GM18511 (cell line): ENCODE measurements around the gene MEFV.
"Not testable (repeated sequence)": the region's sequence is repeated elsewhere in the genome, so short reads cannot be mapped to it uniquely, and the experiment has no call there.

Source experiments
- ATAC-seq: cut with Tn5 transposase; IDR thresholded peaks from one replicate; pipeline ENCODE4 v1.9.1; 2021; ENCODE audit warnings: mild to moderate bottlenecking, moderate library complexity; ENCODE audit not compliant: unreplicated experiment

MEFV gene, protein sequence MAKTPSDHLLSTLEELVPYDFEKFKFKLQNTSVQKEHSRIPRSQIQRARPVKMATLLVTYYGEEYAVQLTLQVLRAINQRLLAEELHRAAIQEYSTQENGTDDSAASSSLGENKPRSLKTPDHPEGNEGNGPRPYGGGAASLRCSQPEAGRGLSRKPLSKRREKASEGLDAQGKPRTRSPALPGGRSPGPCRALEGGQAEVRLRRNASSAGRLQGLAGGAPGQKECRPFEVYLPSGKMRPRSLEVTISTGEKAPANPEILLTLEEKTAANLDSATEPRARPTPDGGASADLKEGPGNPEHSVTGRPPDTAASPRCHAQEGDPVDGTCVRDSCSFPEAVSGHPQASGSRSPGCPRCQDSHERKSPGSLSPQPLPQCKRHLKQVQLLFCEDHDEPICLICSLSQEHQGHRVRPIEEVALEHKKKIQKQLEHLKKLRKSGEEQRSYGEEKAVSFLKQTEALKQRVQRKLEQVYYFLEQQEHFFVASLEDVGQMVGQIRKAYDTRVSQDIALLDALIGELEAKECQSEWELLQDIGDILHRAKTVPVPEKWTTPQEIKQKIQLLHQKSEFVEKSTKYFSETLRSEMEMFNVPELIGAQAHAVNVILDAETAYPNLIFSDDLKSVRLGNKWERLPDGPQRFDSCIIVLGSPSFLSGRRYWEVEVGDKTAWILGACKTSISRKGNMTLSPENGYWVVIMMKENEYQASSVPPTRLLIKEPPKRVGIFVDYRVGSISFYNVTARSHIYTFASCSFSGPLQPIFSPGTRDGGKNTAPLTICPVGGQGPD

DNA sequence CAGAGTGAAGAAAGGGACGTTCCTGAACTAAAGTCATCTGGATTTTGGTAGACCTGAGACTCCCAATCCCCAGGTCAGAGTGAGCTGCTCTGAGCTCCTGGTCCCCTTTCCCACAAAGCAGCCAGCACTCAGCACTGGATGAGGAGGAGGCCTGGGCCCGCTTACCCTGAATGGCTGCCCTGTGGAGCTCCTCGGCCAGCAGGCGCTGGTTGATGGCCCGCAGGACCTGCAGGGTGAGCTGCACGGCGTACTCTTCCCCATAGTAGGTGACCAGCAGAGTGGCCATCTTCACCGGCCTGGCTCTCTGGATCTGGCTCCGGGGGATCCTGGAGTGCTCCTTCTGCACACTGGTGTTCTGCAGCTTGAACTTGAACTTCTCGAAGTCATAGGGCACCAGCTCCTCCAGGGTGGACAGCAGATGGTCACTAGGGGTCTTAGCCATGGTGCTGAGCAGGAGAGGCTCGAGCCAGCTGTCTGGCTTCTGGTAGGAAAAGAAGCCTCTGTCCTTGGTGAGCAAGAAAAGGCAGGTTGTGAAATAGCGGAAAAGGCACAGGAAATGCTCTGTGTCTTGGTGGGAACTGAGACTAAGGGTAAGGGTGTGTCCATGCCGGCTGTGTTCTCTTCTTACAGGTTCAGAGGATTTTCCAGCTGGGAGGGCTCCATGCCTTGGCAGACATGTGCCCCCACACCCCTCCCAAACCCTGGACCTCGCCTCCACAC, at the start of gene MEFV:
TSS of gene MEFV (minus strand) at position 488 of the 720 bp plus-strand sequence. CDS start at position 442, 46 bp downstream.
- no peak for ATAC-seq

DNA sequence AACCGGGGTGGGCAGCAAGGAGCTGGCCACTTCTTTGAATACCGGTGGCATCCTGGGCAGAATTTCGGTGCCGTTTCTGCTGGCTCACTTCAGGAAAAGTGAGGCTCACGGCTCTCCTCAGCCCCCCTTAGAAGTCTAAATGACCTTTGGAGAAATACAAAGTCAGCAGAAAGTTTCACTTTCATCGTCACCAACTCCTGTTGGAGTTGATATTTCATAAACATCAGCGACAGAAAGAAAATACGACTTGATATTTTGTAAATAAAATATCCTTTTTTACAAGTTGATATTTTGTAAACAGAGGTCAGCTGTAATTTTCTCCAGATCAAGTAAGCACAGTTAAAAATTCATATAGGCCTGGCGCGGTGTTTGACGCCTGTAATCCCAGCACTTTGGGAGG, 49.6 kb upstream of the MEFV start:
- no peak for ATAC-seq

DNA sequence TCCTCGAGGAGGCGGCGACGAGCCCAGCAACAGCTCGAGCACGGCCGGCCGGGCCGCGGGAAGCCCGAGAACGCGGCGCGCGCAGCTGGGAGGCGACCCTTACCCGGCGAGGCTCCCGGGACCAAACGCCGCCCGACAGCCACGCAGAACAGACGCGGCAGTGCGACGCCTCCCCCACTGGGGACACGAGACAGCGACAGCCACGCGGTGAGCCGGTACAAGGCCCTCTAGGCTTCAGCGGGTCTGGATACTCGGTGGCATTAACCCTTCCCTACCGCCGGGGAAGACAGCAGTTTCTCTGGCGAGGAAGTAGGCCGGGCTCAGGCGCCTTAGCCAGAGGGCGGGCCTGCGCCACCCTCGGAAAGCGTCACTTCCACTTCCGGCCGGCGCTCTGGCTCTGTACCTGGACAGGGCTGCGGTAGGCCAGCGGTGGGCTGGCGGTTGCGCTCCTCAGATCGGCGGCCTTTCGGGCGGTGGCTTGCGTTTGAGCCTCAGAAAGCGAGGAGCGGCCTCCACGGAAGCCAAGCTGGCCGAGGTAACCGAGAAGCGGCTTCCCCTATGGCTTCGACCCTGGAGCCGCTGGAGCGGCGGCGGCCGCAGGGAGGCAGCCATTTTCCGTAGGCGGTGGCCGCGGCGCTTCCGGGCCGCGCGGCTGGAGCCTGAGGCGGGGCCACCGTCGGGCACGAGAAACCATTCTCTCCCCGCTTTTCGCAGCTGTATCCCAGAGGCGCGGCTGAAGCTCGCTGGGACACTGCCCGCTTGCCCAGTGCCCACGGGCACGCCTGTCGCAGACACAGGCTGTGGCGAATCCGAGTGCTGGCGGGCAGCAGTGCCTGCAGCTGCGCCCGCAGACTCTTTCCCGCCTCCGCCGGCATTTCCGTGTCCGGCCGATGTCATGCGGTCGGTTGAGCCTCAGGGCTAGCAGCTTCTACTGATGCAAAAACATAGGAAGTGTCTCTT, 49.0 kb upstream of the MEFV start, which contains the start of the genes TIGD7 and ZNF75A:
TSS of gene TIGD7 (minus strand) at position 322 of the 960 bp plus-strand sequence. CDS start 4,816 bp downstream, outside the sequence.
TSS of gene ZNF75A (plus strand) at position 389 of the 960 bp plus-strand sequence. CDS start 2,932 bp downstream, outside the sequence.
- peak; percentile 98 for ATAC-seq

DNA sequence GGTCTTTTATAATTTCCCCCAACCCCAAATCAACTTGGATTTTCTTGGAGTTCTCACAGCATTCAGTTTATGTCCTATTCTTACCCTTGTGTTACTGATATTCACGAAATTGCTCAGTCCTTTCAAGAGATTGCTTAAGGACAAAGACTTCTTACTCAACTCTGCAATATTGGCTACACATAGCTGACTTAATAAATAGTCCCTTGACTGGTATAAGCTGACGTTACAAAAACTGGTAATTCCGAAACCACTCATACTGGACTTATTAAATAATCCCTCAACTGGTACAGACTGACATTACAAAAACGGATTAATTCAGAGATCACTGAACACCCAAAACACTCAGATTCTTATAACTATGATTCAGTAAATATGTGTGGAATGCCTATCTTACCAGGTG, 47.9 kb upstream of the MEFV start:
- no peak for ATAC-seq

DNA sequence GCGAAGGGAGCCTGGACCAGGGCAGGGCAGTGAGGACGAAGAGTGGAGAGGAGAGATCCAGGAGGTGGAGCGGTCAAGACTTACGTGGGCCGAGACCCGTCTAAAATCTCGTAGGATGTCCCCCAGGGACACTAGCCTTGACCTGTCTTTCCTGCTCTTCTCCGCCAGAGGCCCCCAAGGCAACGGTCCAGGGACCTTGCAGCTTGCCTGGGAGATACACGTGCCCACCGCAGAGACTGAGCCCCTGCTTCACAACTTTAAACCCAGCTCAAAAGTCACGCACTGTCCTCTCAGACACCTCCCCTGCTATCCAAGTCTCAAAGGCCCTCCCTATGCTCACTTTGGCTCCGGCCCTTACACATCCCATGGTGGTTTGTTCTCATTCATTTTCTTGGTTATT, 39.4 kb upstream of the MEFV start:
- ATAC-seq: no peak

DNA sequence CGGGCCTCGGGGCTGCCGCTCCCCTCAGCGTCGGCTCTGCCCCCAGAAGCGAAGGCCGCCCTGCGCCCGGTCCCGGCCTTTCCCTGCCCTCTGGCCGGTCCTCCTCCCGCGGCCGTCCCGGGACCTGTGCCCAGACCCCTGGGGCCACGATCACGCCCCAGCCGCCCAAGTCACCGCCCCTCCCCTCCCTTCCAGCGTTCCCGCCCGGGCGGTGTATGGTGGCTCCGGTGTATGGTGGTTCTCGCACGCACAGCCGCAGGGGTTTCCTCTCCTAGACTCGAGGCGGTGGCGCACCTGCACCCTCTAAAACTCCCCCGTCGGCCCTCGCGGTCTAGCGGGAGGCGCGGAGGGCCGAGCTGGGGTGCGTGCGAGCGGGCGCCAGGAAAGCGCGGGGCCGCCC, 38.8 kb upstream of the MEFV start:
- ATAC-seq: no peak

DNA sequence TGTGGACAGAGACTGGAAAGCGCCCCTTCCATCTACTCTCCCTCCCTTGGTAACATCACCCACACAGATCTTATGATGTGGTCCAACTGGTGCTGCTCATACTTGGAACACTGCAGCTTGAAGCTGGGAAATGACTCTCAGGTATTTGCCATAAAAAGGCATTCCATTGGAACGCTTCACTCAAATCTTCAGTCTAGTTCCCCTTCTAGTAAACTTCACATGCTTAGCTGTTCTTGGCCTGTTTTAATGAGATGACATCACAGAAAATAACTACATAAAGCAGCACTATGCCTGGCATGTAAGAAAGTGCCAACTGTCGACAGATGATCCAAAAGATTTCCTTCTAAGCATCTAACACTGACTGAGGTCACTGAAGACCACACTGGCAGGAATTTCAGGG, 36.2 kb upstream of the MEFV start:
- ATAC-seq: no peak

DNA sequence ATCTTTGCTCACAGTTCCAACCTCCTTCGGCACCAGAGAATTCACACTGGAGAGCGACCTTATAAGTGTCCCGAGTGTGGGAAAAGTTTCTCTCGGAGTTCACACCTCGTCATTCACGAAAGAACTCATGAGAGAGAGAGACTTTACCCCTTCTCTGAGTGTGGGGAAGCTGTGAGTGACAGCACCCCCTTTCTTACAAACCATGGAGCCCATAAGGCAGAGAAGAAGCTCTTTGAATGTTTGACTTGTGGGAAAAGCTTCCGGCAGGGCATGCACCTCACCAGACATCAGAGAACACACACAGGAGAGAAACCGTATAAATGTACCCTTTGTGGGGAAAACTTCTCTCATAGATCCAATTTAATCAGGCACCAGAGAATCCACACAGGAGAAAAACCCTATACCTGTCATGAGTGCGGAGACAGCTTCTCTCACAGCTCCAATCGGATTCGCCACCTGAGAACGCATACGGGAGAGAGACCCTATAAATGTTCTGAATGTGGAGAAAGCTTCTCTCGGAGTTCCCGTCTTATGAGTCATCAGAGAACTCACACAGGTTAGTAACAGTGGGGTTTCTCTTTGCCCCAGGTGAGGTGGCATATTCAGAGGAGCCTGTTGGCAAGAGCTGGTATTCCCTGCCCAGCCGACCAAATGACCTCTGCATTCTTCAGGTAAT, 33.7 kb upstream of the MEFV start:
- ATAC-seq: no peak

DNA sequence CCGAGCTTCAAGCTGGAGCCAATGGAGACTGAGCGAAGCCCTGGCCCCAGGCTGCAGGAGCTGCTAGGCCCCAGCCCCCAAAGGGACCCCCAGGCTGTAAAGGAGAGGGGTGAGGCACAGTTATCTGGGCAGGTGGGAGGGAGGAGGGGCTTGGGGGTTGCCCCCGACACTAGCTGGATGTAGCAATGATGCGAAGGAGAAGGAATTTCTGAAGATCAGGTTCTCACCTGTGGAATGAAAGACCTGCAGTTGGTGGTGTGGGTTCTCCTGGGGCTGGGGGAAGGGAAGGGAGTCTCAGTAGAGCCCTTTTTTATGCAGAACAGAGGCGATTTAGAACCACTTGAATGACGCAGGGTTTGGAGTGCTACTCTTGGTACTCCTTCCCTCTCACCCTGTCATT, 28.7 kb upstream of the MEFV start:
- no peak for ATAC-seq

DNA sequence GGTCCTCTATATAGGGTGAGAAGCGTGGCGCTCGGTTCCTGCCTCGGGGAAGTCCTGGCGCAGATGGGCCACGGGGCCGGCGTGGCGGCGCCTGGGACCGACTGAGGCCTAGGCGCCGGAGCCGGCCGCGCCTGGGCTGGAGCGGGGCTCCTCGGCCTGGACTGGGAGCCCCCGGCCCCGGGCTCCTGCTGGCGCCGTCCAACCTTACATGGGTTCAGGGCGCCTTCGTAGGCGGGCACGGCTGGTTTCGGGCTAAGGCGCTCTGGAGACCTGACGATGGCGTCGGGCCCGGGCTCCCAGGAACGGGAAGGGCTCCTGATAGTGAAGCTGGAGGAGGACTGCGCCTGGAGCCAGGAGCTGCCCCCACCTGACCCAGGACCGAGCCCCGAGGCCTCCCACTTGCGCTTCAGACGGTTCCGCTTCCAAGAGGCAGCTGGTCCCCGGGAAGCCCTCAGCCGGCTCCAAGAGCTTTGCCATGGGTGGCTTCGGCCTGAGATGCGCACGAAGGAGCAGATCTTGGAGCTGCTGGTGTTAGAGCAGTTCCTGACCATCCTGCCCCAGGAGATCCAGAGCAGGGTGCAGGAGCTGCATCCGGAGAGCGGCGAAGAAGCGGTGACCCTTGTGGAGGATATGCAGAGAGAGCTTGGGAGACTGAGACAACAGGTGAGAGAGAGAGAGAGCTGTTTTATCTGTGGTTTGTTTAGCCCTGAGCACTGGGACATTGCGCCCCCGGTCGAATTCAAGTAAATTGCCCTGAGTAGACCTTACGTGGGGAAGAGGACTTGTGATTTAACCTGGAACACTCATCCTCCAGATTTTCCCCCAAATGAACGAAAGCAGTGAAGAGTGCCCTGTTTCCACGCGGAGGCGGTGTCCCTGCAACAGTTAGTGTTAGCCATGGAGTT, 27.4 kb upstream of the MEFV start:
- no peak for ATAC-seq

DNA sequence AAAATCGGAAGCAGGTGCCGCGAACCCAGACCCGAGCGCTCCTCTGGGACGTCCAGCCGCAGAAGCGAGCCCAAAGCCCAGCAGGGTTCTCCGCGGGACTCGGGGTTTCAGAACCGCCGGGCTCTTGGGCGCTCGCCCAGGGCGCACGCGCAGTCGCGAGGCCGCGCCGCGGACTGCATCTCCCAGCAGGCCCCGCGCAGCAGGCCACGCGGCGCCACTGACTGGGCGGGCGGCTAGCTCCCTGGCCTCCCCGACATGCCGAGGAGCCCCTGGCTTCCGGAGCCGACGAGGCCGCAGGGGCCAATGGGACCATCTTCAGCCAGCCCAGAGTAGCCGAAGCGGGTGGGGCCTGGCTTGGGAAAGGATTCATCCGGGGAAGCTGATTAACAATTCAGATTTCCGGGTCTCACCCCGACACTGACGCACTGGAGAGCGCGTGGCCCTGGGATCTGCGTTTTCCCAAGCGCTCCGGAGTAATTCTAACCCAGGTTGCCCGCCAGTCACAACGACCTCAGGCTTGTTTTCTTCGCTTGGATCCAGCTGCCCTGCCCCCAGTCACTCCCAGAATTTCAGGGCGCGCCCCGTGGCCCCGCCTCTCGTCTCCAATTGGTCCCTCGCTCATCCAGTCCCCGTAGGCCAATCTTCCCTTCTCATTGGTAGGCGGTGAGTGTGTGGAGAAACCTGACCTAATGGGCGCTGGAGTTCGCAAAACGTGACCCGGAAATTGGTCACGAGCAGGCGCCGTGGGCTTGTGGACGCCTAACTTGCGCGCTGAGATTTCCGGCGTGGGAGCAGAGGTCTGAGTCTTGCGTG, 26.5 kb upstream of the MEFV start, which contains the start of gene ZNF263:
TSS of gene ZNF263 (plus strand) at position 762 of the 813 bp plus-strand sequence. CDS start 328 bp downstream, outside the sequence.
- ATAC-seq: peak; percentile 86

DNA sequence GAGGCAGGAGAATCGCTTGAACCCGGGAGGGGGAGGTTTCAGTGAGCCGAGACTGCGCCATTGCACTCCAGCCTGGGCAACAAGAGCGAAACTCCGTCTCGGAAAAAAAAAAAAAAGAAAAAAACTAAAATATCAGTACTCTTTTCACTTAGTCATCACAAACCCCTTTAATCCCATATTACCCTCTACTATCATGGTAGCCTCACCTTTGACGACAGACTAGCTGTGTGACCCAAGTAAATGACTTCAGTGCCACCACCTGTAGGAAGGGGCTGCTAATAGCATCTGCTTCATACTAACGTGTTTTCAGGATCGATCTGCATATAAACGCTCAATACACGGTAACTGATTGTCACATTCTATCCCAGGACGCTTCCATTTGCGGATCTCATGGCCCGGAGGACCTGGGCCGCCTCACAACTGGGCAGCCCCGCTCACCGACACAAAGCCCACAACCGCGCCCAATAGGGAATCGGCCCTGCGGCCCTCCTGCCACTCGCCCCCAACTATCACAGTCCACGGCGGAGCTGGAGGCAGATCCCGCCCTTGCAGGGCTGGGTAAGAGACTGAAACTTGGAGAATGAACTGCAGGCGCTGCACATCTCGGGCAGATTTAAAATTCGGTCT, 25.8 kb upstream of the MEFV start:
- peak; percentile 37 for ATAC-seq

DNA sequence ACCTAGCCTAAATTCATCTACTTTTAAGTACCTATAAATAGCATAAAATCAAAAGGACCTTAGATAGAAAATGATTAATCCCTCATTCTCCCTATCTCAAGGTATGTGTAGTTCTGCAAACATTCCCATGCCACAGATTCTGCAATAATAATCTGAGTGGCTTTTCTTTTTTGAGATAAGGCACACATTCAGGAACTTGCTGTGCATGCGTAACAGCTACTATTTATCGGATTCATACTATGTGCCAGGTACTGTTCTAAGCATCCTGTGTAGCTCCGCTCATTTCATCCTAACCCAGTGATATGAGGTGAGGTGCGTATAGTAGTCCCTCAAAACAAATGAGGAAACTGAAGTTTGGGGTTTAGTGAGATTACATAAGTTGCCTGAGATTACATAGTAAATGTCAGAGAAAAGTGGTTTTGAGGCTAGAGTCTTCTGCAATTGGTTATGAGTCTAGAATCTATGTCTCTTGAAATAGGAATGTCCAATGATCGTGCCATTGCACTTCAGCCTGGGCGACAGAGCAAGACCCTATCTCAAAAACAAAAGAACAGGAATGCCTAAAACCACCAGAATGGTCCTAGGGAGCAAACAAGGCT, 24.9 kb upstream of the MEFV start:
- no peak for ATAC-seq

DNA sequence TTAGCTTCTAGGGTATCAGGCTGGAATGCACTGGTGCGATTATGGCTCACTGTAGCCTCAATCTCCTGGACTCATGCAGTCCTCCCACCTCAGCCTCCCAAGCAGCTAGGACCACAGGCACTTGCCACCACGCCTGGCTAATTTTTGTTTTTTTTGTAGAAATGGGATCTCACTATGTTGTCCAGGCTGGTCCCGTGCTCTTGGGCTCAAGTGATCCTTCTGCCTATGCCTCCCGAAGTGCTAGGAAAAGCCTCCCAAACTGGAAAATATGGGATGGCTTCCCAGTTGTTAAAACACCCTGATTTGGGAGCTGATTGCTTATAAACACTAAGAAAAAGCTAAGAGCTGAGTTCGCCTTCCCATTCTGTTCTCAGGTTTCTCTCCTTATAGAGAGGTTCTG, 20.2 kb upstream of the MEFV start:
- ATAC-seq: no peak

DNA sequence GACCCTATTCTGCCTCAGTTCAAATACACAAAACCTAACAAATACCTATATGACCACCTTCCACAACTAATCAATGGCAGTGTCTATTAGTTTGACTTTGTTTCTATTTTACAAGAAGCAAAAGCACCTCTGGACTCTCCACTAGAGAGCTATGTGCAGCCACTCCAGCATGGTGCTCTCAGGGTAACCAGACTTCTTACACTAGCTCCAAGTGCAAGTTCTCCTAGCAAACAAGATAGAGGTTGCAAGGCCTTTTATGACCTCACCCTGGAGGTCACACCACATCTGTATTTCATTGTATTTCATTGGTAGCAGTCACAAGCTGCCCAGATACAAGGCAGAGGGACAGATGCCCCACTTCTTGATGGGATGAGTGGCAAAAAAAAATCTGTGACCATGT, 18.5 kb upstream of the MEFV start:
- ATAC-seq: no peak

DNA sequence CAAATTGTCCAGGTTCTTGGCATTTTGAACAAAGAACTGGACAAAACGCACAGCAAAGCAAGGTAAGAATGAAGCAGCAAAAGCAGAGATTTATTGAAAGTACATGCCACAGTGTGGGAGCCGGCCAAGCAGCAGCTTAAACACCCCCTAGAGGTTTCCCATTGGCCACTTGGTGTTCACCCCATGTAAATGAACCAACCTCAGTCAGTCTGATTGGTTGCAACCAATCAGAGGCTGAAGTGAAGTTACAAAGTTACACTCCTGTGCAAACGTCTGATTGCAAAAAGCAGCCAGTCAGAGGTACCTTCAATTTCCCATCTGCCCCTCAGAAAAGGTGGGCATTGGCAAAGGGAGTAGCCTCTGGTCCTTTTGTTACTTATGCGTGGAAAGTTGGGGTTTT, 18.1 kb upstream of the MEFV start:
- no peak for ATAC-seq

DNA sequence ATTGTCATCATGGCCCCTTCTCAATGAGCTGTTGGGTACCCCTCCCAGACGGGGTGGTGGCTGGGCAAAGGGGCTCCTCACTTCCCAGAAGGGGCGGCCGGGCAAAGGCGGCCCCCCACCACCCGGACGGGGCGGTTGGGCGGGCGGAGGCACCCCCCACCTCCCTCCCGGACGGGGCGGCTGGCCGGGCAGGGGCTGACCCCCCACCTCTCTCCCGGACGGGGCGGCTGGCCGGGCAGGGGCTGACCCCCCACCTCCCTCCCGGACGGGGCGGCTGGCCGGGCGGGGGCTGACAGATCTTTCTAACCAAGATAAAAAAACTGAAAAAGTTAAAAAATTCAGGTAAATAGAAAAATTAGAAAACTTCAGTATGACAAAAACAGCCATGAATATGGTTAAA, 14.8 kb upstream of the MEFV start:
- not testable (repeated sequence) for ATAC-seq
